ENCODE results near the gene PHC2. TPM values are rescaled to one million over a fixed set of nuclear protein-coding genes. Genes with fewer than 3 reads are reported as not detected.

The PHC2 gene
- total RNA-seq, 1 donor from 2014 or later: 124 TPM

DNA sequence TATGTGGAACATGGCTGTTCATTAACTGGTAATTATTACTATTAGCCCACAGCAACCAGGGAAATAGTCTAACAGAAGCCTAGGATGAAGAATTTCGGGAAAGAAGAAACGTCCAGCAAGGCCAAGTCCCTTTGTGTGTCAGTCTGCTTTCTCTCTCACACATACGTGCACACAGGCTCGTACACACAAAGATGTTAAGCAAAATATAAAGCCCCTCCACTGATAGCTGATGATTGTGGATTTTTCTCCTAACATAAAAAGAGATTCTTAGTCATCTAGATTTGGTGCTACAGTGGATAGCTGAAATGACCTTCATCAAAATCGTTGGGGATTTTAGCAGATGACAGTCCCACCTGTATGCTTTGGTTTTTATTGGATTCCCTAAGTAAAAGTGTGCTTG is 67.9 kb downstream of the PHC2 start:
- H3K36me3 ChIP-seq: no peaks in the 10 kb centered on the region
- ATAC-seq (no peak), DNase-seq (no peak)
- peaks cover 32% of the 10 kb centered on the region for H3K4me1 ChIP-seq
- intact Hi-C loops (cut with DNase I): no loop called here
- H3K4me3 ChIP-seq: no peak overlapping the region
- H3K9me3 ChIP-seq: no peaks in the 10 kb centered on the region
- TF ChIP-seq, protein P1, sequence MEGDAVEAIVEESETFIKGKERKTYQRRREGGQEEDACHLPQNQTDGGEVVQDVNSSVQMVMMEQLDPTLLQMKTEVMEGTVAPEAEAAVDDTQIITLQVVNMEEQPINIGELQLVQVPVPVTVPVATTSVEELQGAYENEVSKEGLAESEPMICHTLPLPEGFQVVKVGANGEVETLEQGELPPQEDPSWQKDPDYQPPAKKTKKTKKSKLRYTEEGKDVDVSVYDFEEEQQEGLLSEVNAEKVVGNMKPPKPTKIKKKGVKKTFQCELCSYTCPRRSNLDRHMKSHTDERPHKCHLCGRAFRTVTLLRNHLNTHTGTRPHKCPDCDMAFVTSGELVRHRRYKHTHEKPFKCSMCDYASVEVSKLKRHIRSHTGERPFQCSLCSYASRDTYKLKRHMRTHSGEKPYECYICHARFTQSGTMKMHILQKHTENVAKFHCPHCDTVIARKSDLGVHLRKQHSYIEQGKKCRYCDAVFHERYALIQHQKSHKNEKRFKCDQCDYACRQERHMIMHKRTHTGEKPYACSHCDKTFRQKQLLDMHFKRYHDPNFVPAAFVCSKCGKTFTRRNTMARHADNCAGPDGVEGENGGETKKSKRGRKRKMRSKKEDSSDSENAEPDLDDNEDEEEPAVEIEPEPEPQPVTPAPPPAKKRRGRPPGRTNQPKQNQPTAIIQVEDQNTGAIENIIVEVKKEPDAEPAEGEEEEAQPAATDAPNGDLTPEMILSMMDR (IDR thresholded peaks at IDR 0.05): no peak
- no peak overlapping the region for H3K27ac ChIP-seq
- H3K27me3 ChIP-seq: no peaks in the 10 kb centered on the region

DNA sequence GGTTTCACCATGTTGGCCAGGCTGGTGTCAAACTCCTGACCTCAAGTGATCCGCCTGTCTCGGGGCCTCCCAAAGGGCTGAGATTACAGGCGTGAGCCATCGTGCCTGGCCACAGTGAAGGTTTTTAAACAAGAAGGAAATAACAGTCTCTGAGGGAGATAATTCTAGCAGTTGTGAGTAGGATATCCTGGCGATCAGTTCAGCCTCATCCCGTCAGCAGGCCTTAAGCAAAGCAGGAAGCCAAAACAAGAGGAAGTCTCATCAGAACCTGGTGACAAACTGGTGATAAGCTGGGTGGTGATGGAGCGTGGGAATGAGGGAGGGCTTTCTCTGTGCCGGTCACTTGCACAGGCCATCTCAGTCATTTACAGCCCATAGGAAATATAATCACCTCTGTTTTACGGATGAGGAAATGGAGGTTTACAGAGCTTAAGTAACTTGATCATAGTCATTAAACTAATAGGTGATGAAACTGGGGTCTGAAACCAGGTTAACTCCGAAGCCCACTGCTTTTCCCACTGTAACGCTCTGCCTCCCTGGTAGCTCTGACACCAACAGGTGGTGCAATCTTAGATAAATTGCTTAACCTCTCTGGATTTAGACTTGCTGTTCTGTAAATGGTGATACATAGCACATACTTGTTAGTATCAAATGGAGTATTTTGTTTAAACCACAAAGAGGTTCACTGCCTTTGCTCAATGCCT is 69.2 kb downstream of the PHC2 start:
- ATAC-seq: peak; percentile 68
- Histone ChIP-seq H3K4me3 (no peak overlapping the region), H3K9me3 (no peaks in the 10 kb centered on the region), H3K27ac (no peak overlapping the region), H3K4me1 (peaks cover 25% of the 10 kb centered on the region), H3K27me3 (no peaks in the 10 kb centered on the region), H3K36me3 (no peaks in the 10 kb centered on the region)
- intact Hi-C loops (cut with DNase I): no loop called here
- TF ChIP-seq, protein P1 (IDR thresholded peaks at IDR 0.05): no peak
- no peak for DNase-seq

DNA sequence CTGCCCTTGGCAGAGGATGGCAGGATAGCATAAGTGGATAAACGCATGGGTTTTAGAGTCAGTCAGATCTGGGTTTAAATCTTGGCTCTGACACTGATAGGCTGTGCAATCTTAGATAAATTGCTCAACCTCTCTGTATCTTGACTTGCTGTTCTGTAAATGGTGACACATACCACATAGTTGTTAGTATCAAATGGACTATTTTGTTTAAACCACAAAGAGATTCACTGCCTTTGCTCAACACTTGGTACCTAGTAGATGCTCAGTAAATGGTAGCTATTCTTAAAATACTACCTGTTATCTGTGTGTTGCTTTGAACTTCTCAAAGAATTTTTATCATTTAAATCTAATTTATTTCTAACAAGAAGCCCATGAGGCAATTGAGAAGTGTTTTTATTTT is 70.5 kb downstream of the PHC2 start:
- no peaks in the 10 kb centered on the region for H3K27me3 ChIP-seq
- no peak overlapping the region for H3K4me3 ChIP-seq
- H3K9me3 ChIP-seq: no peaks in the 10 kb centered on the region
- intact Hi-C loops (cut with DNase I): no loop called here
- ATAC-seq: no peak
- TF ChIP-seq, protein P1 (IDR thresholded peaks at IDR 0.05): no peak
- peaks cover 19% of the 10 kb centered on the region for H3K4me1 ChIP-seq
- H3K27ac ChIP-seq: no peak overlapping the region
- no peak for DNase-seq
- no peaks in the 10 kb centered on the region for H3K36me3 ChIP-seq

DNA sequence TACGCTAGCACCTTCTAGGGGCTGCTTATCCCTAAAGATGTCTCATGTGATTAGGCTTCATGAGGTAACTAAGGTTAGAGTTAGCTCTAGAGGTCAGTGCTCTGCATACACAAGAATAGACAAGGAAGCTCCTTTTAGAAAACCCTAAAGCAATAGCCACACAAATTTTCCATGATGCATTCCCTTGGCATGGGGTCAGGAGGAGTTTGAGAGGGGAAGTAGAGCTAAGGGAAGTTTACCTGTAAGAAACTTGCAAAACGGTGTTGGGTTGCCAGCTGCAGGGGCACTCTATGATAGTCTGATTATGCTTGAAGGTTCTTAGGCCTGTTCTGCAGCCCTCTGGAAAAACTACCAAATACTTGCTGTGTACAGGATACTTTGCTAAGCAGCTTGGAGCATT is 71.0 kb downstream of the PHC2 start:
- H3K9me3 ChIP-seq: no peaks in the 10 kb centered on the region
- H3K27me3 ChIP-seq: no peaks in the 10 kb centered on the region
- DNase-seq (no peak), ATAC-seq (no peak)
- H3K4me3 ChIP-seq: no peak overlapping the region
- TF ChIP-seq, protein P1 (IDR thresholded peaks at IDR 0.05): no peak
- intact Hi-C loops (cut with DNase I): no loop called here
- H3K36me3 ChIP-seq: no peaks in the 10 kb centered on the region
- H3K4me1 ChIP-seq: peaks cover 19% of the 10 kb centered on the region
- H3K27ac ChIP-seq: no peak overlapping the region

DNA sequence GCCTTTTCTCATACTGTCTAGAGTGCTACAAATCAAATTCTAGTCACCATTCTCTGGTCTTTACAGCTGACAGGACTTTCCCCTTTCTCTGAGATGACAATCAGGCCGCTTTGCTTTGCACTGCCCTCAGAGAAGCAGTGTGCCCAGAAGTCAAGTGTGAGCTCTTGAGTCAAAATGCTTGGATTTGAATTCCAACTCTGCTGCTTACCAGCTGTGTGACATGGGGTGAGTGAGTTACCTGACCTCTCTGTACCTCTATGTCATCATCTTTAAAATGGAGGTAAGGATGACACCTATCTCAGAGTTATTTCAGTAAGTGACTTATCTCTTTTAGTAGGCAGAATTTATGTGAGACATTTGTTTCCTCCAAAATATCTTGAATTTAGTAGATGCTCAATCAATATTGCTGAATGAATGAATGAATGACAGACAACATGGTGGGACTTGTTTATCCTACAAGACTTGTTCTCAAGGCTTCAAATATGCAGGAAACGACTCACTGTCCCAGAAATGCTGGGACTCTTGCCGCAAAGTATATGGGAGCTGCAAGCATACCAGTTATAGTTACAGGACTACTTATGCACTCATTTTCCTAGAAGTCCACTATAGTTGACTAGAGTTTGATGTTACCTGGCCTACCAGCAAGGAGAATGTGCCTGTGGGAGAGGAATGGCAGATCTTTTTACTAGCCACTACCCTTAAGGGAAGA is 71.9 kb downstream of the PHC2 start:
- intact Hi-C loops (cut with DNase I): no loop called here
- no peak for ATAC-seq
- no peak overlapping the region for H3K27ac ChIP-seq

More for the DNA sequence above, 71.9 kb downstream of the PHC2 start:
- Histone ChIP-seq H3K27me3 (no peaks in the 10 kb centered on the region), H3K9me3 (no peaks in the 10 kb centered on the region), H3K36me3 (no peaks in the 10 kb centered on the region), H3K4me3 (no peak overlapping the region), H3K4me1 (peaks cover 15% of the 10 kb centered on the region)
- TF ChIP-seq, protein P1 (IDR thresholded peaks at IDR 0.05): no peak
- DNase-seq: no peak

Measured in upper lobe of right lung (tissue), 1 donor.